Glutamatergic neuron (in vitro differentiated cells): ENCODE results near the gene ETV3L. TPM values are rescaled to one million over a fixed set of nuclear protein-coding genes. Genes with fewer than 3 reads are reported as not detected.

Experiments
- DNase-seq: peaks from one replicate; pipeline ENCODE4 v3.0.0; 2022
- H3K27ac Mint-ChIP-seq: one replicate; pipeline ENCODE4 v1.8.0; 2020; ENCODE audit warnings: mild to moderate bottlenecking, mixed read lengths, inconsistent platforms; ENCODE audit not compliant: unreplicated experiment
- H3K27me3 Mint-ChIP-seq: one replicate; pipeline ENCODE4 v1.8.0; 2020; ENCODE audit warnings: mild to moderate bottlenecking, moderate library complexity, mixed read lengths, inconsistent platforms; ENCODE audit not compliant: unreplicated experiment
- H3K36me3 Mint-ChIP-seq: one replicate; pipeline ENCODE4 v1.8.0; 2020; ENCODE audit warnings: mild to moderate bottlenecking, mixed read lengths, inconsistent platforms; ENCODE audit not compliant: unreplicated experiment
- H3K4me1 Mint-ChIP-seq: one replicate; pipeline ENCODE4 v1.8.0; 2020; ENCODE audit warnings: mild to moderate bottlenecking, low read depth, mixed read lengths, inconsistent platforms; ENCODE audit not compliant: unreplicated experiment
- H3K4me3 Mint-ChIP-seq: one replicate; pipeline ENCODE4 v1.8.0; 2020; ENCODE audit warnings: mild to moderate bottlenecking, mixed read lengths, inconsistent platforms; ENCODE audit not compliant: unreplicated experiment
- H3K9me3 Mint-ChIP-seq: one replicate; pipeline ENCODE4 v1.8.0; 2020; ENCODE audit warnings: mild to moderate bottlenecking, moderate library complexity, mixed read lengths, inconsistent platforms; ENCODE audit not compliant: unreplicated experiment
- total RNA-seq: library from RNA; stranded (reverse); fragmentation: NEBNext Ultra II Directional; extraction: Animal tissue kit (Norgen Biotek cat#: 25700); gene quantifications from one replicate; pipeline ENCODE4 v1.2.1, GENCODE V29; 2021; ENCODE audit not compliant: unreplicated experiment
- TF ChIP-seq, protein P1 (sequence below): fragments of 200-600 bp; sonication (generic); IDR thresholded peaks from one replicate; pipeline ENCODE4 v1.5.0; 2021; ENCODE audit not compliant: partially characterized antibody, unreplicated experiment

ETV3L gene
- total RNA-seq, 1 donor from 2014 or later = not detected

DNA sequence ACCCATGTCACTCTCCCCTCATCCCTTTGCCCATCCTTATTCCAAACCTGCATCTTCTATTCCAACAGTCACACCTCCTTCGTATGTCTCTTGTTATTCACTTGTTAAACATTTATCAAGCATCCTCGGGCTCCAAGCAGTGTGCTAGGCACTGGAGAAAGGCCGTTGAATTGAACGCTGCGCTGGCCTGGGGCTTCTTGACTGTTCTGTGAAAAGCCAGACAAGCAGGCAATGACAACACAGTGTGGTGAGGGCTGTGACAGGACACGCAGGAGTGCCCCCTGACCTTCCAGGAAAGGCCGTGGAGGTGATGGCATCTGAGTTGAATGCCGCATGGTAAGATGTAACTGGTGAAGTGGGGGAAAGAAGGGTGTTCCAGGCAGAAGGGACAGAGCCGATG lies 19.4 kb upstream of the ETV3L start:
- H3K36me3 Mint-ChIP-seq = no peaks in the 10 kb centered on the region
- DNase-seq = no peak
- no peak overlapping the region for H3K4me3 Mint-ChIP-seq
- H3K27me3 Mint-ChIP-seq = peaks cover 17% of the 10 kb centered on the region
- no peak overlapping the region for H3K27ac Mint-ChIP-seq
- H3K9me3 Mint-ChIP-seq = peaks cover 8% of the 10 kb centered on the region
- TF ChIP-seq, protein P1, sequence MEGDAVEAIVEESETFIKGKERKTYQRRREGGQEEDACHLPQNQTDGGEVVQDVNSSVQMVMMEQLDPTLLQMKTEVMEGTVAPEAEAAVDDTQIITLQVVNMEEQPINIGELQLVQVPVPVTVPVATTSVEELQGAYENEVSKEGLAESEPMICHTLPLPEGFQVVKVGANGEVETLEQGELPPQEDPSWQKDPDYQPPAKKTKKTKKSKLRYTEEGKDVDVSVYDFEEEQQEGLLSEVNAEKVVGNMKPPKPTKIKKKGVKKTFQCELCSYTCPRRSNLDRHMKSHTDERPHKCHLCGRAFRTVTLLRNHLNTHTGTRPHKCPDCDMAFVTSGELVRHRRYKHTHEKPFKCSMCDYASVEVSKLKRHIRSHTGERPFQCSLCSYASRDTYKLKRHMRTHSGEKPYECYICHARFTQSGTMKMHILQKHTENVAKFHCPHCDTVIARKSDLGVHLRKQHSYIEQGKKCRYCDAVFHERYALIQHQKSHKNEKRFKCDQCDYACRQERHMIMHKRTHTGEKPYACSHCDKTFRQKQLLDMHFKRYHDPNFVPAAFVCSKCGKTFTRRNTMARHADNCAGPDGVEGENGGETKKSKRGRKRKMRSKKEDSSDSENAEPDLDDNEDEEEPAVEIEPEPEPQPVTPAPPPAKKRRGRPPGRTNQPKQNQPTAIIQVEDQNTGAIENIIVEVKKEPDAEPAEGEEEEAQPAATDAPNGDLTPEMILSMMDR = no peak
- H3K4me1 Mint-ChIP-seq = peaks cover 28% of the 10 kb centered on the region

DNA sequence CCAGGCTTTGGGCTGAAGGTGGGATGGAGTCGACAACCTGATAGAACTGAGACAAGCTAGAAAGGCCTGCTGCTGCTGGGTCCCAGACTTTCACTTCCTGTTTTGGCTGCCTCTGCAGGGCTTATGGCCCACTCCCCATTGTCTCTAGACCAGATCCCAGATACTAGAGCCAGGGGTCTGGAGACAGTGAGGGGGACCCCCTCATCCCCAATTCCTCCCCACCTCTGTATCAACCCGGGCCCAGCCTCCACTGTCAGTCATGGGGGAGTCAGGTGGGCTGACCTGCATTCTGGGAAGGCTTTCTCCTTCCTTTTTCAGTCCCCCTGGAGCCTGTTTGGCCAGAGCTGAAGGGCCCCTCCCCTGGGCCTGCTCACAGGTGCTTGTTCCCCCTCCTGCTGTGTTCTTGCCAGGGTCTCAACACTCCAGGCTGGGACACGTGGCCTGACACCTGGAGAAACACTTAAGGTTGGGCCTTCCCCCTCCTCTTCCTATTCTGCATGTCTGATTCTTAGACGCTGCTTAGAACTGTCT lies 18.0 kb upstream of the ETV3L start:
- Mint-ChIP-seq H3K9me3 (peaks cover 12% of the 10 kb centered on the region), H3K36me3 (no peaks in the 10 kb centered on the region), H3K27ac (no peak overlapping the region), H3K4me3 (no peak overlapping the region), H3K4me1 (peaks cover 33% of the 10 kb centered on the region), H3K27me3 (peaks cover 19% of the 10 kb centered on the region)
- TF ChIP-seq, protein P1 = no peak
- no peak for DNase-seq

DNA sequence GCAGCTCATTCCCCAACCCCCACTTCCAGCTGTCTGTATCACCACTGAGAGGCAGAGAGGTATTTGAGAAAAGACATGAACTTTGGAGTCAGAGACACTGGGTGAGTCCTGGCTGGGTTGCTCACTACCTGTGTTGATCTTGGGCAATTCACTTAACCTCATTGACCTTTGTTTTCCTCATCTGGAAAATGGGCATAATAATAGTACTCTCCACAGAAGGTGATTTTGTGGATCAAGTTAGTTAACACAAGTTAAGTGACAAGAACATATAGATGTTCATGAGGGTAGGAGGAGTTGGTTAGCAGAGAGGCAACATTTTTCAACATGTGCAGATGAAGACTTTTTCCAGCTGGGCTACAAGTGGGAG lies 17.1 kb upstream of the ETV3L start:
- Mint-ChIP-seq H3K27ac (peak overlapping the region; percentile 95), H3K4me1 (peaks cover 39% of the 10 kb centered on the region), H3K27me3 (peaks cover 23% of the 10 kb centered on the region), H3K36me3 (no peaks in the 10 kb centered on the region), H3K9me3 (peaks cover 14% of the 10 kb centered on the region), H3K4me3 (no peak overlapping the region)
- no peak for DNase-seq
- TF ChIP-seq, protein P1 = no peak

DNA sequence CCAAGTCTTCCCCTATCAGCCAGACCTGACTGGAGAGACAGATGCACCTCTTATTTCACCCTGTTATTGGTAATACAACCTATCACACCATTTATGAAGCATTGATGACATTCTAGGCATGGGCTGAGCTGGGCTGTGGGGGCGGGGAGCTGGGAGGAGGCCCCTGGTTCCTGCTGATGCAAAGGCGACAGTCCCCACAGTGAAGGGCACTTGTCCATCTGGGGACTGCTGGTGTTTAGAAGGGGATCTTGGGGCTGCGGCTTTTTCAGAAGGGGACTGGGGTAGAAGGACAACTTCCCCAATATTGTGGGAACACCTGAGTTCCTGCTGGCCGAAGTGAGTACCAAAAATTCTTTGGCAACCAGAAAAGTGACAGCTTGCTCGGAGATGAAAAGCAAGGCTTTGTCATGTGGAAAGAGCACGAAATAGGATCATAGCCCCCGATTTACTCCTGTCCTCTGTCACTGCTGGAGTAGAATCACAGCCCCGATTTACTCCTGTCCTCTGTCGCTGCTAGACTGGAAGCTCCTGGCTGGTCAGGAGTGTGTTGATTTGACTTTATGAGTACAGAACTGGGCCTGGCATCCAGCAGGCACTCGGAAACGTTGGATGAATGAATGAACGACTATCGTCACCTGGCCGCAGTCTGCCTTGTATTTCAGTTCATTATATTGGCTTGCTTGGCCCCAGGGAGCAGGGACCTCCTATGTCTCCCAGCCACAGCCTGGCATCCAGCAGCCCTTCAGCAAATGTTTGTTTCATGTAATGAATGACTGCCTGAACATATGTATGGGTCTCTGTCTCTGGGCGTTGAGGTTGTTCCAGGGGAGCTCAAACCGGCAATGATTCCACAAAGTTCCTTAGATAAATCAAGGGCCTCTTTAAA lies 16.5 kb upstream of the ETV3L start:
- peaks cover 27% of the 10 kb centered on the region for H3K27me3 Mint-ChIP-seq
- peak overlapping the region; percentile 95 for H3K27ac Mint-ChIP-seq
- H3K36me3 Mint-ChIP-seq = no peaks in the 10 kb centered on the region
- DNase-seq = no peak
- peaks cover 14% of the 10 kb centered on the region for H3K9me3 Mint-ChIP-seq
- H3K4me1 Mint-ChIP-seq = peaks cover 41% of the 10 kb centered on the region
- peak overlapping the region; percentile 58 for H3K4me3 Mint-ChIP-seq
- TF ChIP-seq, protein P1 = no peak

DNA sequence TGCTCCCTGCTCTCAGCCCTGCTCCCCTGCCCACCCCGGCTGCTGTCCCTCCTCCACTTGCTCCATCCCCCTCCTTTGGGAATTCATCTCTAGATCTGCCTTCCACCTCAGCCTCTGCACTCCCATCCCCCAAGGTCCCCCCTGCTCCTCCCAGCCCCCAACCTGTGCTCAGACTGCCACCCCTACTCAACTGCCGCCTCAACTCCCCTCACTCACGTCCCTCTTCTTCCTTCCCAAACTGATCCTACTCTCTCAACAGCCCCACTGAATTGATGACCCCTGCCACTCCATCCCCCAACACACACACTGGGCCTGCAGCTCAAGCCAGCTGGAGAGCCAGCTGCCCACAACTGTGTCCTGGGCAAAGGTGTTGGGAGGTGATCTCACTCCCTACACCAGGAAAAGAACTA lies 15.8 kb upstream of the ETV3L start:
- peak overlapping the region; percentile 95 for H3K27ac Mint-ChIP-seq
- DNase-seq = peak; percentile 59
- TF ChIP-seq, protein P1 = no peak
- no peaks in the 10 kb centered on the region for H3K36me3 Mint-ChIP-seq
- H3K9me3 Mint-ChIP-seq = peaks cover 14% of the 10 kb centered on the region
- peak overlapping the region; percentile 58 for H3K4me3 Mint-ChIP-seq
- H3K4me1 Mint-ChIP-seq = peaks cover 44% of the 10 kb centered on the region
- peaks cover 28% of the 10 kb centered on the region for H3K27me3 Mint-ChIP-seq
